ENCODE measurements around the gene RGS10.

The RGS10 gene

DNA sequence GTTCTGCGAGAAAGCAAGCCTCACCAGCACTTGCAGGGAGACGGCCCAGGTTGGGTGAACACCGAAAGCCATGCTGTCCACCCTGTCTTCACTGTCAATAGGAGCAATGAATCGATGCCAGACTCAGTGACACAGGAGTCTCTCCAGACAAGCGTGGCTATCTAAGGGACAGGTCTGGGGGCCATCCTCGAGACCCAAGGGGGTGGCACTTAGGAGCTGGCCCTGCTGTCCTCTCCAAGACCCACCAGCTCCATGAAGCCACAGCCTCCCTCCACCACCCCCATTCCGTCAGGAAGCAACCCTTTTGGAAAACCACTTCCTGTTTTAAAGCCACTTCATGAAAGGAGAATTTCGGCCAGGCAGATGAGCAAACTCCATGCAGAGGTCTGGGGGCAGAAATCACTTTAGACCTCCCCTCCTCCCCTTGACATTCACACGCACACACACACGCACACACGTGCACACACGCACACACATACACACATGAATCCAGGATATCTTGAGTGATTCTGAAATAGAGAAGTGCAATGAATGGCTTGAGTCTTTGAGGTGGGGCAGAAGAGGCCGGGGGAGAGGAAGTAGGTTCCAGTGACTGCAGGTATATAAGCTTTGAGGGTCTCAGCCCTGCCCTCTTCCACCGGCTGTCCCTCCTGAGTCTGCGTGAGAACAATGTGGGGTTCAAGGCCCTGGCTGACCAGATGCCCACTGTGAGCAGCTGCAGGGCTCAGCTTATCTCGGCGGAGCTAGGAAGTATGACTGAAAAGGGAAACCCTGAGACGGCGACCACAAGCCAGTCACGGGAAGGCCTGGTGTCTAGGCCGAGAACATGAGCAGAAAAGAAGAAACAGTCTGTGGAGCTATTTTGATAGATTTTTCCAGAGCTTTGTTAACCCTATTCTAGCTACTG, 25.0 kb downstream of the RGS10 start:
- peak; percentile 68 for DNase-seq

DNA sequence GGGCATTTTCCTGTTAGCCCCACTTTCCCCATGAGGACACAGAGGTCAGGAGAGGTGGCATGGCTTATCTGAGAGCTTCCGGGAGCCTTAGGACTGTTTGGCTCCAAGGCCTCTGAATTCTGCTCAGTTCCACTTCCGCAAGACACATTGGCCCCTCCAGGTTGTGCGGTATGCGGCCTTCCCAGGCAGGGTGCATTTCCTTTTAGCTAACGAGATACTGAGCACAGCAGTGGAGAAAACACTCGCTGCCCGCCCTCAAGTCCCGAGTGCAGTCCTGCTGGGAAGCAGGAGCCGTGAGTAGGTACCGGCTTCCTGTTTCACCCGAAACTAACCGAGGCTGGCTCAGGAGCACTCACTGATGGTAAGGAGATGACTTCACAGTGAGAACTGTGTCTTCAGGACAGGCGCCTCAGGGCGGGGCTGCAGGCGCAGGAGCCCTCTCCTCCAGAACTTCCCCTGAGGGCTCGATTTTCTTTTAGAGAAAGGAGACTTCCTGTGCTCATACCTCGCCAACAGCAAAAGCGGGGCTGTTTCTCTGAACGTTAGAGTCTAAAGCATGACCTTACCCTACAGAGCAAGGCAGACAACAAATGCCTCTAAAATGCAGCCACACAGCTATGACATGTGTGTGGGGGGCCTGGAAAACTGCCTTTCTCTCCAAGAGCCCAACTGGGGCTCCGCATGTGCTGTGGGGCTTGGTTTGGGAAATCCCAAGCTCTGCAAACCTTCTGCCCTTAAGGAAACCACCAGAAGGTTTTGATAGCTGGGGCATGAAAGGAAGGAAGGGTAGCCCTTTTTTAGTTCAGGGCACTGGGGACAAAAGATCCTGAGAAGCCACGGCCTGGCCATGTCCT, 25.9 kb downstream of the RGS10 start:
- DNase-seq: peak; percentile 87

DNA sequence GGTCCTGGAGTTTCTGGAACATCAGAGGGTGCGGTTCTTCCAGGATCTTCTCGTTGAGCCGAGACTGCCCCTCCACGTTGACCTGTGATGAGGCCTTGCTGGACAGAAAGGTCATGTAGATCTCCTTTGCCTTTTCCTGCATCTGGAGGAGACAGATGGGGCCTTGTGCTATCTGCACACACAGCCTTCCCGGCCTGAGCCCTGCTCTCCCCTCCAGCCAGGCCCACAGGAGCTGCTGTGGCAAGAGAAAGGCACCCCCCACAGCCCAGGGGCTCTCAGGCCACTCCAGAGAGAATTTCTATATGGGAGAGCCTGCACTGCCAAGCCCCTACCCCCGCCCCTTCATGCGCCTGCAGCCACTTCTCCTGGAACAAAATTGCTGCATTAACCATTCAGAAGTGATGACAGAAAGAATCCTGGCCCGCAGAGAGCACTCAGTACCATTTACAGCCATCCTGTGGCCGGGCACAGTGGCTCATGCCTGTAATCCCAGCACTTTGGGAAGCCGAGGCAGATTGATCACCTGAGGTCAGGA, 26.9 kb downstream of the RGS10 start:
- DNase-seq: no peak

DNA sequence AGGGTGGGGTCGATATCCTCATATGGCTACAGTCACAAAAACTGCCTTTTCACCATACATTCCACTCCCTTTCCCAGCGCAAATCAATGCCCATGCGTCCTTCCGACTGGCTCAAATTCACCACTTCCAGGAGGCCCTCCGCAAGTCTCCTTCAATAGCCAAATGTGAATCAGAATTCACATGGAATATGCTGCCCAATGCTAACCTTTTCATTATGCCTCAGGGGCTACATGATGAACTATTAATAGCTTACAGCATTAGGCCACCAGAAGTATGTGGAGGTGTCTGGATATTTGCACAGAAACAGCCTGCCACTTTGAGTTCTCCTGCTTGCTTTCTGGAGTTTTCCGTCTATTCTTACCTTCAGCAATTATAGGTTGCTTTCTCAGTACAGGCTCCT, 27.7 kb downstream of the RGS10 start:
- DNase-seq: no peak

DNA sequence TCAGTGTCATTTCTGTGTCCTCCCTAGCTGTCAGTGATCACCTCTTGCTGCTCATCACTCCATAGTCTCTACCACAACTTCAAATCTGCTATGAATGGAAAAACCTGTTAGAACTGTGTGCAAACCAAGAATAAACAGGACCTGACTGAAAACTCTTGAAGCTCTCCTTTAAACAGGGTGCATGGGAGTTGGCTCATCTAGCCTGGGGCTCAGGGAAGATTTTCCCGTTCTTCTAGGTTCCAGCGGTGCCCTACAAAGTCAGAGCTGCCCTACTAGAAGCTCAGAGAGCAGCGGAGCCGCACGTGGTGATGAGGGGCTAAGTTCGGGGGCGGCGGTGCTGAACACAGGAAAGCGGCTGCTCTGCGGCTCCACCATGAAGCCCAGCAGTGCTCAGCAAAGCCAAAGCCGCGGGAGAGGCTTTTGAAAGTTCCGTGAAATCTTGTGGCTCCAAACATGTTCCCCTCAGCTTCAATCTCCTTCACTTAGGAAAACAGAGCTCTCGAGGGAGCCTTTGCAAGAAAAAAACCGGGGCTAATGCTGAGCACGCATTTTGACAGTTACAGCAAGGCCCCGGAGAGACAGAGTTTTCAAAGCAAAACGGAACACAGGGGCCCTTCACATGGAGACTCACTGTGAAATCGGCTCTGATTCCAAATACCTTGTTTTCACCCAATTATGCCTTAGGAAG, 30.5 kb downstream of the RGS10 start:
- DNase-seq: no peak

DNA sequence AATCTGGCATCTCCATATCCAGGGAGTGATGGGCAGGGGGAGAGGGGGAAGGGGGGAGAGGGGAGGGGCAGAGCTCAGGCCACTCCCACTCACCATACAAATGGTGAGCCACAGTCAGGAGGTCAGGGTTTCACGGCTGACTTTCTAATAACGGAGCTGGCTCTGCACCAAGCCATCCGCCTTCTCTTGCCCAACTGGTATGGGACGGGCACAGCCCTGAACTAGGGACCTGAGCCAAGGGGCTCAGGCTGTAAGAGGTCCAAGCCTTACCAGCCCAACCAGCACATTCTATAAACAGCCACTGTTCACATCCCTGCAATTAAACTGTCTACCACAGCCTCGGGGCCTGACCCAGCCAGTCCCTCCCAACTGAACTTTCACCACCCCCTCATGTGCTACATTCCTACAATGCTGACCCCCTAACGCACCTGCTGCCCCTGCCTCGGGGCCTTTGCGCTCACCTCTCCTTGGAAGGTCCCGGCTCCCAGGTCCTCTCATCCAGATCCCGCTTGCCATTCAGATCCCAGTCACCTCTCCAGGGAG, 32.5 kb downstream of the RGS10 start:
- DNase-seq: no peak

DNA sequence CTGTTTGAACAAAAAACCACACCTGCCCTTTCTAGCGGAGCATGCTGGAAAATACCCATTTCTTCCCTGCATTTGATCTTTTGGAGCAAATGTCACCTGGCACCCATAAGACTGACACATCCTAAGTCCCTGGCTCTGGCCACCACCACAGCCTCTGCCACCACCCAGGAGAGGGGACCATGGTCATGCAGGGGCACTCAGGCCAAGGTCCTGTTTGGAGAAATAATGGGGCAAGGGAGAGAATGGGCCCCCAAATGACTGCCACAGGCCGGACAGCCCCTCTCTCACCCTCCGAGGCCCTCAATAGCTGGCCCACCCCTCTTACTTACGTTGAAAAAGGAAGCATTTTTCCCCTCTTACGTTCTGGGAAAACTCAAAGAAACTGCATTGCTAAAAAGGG, 35.4 kb downstream of the RGS10 start:
- DNase-seq: no peak

DNA sequence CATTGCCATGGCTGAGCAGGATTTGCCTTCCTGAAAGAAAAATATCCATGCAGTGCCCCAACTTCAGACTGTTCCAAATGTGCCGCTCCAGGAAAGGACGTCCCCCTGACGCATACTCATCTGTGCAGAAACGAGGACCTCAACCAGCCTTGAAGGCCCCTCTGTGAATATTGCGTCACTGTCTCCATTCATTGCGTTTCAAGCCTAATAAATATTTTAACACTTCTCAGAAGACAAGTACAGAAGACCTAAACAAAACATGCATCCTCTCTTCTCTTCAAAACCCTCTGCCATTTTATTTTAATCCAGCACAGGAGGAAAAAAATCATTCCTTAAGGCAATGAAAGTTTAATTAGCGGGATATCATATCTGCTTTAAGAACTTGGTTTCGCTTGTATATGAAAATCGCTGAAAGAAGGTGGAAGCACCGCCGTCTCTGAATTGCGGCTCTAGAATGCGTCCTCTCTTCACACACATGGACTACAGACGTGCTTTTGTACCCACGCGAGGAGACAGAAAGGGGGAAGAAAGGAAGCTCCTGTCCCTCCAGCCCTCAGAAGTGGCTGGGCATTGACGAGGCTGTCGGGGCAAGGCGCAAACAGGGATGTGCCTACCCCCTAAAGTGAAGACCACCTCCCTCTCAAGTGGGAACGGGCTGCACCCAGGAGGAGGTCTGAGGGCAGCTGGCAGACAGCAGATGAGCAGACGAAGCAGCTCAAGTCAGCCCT, 36.8 kb downstream of the RGS10 start:
- DNase-seq: no peak

DNA sequence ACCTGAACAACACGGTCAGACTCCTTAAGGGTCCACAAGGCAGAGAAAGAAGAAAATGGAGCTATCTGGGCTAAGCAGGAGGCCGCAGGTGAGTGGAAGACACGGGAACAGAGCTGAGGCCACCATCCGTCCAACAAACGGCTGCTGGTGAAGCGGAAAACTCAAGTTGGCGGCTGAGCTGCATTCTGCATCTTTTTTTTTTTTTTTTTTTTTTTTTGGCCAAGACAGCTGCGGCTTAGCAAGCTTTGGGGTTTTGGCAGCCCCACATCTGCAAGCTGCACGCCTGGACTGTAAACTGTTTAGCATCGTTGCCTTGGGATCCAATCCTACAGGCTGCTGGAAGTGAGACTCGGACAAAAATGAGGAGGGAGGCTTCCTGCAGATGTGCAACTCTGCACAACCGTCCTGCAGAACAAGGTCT, 37.4 kb downstream of the RGS10 start:
- DNase-seq: no peak

DNA sequence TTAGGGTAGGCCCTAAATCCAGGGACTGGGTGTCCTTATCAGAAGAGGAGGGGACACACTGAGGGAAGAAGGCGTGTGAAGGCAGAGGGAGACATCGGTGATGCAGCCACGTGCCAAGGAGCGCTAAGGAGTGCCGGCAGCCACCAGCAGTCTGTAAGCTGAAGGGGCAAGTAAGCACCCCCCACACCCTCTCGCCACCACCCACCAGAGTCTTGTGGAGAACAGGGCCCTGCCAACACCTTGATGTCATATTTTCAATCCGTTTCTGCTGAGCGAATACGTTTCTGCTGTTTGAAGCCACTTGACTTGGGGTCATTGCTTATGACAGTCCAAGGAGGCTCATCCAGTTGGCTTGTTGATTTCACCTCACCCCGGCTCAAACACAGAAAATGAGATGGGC, 37.9 kb downstream of the RGS10 start:
- no peak for DNase-seq

DNA sequence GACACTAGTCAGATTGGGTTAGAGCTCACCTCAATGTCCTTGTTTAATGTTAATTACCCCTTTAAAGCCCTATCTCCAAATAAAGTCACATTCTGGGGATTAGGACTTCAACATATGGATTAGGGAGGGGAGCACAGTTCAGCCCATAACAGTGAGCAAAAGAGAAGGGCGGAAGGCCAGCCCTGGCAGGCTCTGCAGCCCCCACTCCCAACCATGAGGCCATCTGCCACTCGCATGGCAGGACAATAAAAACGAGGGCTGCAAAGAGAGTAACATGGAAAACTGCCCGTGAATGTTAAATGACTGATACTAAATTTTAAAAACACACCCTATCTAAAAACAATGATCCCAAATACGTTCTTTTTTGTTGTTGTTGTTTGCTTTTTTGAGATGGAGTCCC, 38.7 kb downstream of the RGS10 start:
- no peak for DNase-seq

DNA sequence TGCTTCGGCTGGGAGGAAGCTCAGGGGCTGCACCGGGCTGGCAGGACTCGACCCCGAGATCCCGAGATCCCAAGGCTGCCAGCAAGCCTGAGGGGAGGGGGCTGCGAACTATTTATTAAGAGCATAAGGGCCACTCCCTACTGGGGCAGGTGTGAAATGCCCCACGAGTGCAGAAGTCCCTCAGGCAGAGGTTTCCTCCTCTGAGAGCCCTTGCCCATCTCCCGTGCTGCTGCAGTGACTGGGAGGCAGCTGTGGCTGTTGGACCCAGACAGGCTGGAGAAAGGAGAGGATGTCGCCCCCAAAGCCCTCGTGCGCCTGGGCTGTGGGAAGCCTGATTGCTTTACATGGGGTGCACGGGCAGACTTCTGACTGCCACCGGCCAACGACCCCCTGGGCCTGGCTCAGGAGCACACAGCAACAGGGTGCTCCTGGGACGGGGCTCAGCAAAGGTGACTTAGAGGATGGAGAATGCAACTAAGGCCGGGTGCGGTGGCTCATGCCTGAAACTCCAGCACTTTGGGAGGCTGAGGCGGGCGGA, 39.8 kb downstream of the RGS10 start:
- no peak for DNase-seq

DNA sequence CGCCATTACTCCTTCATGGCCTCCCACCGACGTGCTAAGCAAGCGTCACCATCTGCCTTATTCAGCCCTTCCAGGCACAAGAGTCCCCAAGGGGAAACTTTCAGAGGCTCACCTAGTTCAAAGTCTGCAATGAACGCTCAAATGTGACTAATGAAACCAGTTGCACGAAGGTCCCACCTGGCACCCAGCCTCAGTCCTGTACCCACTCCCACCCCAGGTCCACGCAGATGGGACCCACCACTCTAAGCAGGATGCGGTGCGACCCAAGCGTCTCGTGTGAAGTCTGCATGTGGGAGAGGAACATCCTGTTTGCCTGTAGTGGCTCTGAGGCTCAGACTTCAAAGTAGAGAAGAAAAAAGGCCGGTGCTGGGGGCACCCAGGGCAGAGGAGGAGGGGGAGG, 40.3 kb downstream of the RGS10 start:
- DNase-seq: no peak

DNA sequence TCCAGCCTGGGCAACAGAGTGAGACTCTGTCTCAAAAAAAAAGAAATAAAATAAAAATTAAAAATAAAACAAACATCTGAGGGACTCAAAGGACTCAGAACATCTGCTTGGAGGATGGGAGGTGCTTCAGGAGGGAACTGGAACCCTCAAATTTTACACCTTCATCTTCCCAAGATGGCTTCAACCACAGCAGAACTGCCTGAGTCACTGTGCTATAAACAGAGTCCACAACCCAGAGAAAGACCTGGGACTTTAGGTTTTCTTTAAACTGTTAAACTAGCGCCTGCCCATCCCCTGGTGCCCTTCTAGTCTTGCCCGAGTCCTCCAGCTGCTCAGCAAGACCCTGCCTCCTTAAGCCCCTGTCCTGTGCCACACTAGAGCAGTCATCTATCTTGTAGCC, 40.8 kb downstream of the RGS10 start:
- no peak for DNase-seq

DNA sequence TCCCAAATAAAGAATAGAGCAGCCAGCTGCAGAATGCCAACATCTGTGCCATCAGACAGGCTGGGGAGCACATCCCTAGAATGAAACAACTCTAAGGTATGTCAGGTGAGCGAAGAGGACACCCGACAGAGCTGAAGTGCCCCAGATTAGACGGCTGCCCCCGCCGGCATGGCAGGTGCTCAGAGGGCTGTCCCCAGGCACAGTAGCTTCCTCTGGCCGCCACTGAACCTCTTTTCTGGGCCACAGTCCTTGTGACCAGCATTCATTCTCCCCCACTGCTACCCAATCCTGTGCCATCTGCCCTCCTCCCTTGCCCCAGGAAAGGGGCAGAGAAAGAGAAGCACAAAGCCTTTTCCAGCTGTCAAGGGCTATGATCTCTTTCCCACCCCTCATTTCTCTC, 41.7 kb downstream of the RGS10 start:
- no peak for DNase-seq

DNA sequence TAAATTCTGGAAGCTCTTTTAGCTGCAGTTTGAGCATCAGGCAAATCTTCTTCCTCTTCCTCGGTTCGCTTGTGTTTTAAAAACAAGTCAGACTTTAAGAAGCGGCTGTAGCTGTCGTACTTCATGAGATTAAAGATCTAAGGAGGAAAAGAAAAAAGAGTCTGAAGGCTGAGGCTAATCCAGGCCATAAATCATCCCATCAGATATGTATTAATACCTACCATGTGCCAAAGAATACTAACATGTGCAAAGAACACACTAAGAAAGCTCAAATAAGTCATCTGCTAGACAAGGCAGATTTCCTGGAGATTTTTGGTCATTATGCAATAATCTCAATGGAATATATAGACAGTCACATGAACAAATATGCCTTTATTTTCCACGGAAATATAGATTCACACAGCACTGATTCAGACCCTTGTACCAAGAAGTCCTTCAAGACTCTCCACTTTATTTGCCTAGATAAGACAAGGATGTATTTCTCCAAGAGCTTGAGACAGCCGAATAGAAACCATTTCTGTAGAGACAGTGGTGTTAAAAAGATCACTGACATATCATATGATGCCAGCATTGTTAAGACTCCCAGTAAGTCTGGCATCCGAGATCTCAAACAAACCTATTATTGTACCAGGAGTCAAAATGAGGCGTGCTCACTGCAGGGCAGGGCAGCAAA, 42.3 kb downstream of the RGS10 start:
- no peak for DNase-seq

DNA sequence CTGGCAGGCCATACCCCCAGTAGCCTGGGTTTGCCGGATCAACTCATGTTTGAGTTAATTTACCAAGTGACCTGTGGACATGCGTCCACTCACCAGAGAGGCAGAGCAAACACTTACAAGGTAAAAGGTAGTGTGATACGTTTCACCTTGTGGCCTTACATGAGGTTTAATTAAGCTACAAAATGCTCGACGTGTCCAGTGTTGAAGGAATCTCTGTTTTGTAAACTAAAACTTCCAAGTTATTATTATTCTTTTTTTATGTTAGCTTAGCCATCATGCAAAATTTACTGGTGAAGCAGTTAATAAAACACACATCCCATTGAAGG, 42.9 kb downstream of the RGS10 start:
- no peak for DNase-seq

DNA sequence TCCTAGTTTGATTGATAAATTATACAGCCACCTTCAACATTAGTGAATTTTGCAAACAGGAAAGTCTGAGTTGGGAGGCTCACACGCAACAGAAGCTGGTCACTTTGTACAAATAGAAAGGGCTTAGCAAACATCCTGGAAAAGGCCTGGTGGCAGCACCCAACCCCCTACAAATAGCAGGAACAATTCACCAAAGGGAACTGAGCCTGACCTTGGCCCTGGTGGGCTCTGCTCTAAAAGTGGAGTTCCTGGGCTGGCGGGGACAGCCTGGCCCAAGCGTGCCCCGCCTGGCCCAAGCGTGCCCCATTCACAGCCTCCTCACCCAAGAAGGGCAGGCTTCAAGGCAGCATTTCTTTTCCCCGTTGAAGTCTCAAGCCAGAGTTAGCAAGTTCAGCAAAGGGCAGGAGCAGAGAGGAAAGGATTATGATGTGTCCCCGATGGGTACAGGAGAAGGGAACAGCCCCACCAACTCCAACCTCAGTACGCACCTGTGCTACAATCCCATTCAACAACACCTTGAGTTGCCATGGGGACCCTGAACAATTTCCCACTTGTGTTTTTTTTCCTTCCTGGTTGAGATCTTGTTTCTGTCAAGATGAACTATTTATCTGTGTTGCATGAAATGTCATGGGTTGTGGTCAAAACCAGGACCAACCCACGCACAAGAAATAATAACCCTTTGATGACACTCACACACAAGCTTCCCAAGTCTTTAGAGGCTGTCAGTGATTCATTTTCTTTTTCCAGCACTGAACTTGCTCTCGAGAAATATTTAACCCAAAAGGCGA, 43.4 kb downstream of the RGS10 start:
- DNase-seq: no peak

DNA sequence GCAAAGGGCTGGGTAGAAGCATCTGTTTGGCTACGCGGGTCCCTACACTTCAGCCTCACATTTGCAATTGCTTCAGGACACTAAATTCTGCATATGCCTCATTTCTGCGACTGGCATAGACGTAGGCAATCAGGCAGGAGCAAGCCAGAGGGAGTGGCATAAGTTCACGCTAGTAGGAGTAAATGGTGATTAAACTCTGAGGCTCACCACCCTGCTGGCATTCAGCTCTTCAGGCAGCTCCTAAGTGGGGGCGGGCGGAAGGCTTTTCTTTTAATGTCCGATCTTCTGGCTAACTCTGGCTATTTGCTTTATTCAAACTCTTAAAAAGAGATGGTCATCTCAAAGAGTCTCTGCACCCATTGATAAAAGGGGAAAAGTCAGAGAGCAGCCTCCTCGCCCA, 45.3 kb downstream of the RGS10 start:
- no peak for DNase-seq

DNA sequence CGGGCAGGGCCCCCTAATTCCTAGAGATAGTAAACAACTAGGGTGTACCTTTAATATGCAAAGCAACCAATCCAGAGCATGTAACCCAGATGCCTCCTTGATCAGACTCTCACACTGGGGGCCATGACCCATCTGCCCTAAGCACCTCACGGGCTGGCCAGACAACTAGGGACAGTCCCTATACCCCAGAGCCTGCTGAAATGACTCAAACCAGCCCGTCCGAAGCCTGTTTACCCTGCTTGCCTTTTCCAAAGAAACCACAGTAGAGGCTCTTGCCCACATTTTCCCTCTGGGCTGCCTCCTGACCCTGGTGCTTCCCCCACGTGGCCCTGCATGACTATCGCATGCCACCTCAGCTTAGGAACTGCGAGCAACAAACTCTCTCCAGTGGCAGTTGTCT, 46.2 kb downstream of the RGS10 start:
- no peak for DNase-seq

DNA sequence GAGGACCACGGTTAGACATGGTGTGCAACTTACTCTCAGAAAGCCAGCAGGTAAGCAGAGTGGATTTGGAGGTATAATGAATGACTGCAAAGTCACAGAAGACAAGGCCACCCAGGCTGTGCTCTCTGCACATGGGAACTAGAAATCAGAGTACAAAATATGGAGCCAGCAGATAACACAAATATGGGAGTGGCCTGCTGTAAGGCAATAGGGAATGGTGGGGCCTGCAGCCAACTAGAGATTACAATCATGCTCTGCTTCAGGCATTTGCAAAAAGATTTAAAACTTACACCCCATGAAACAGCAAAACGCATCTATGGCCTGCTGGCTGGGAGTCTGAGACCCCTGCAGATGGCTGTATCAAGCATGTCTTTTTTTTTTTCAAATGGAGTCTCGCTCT, 47.0 kb downstream of the RGS10 start:
- DNase-seq: no peak

Measured in GF-D8 (cell line).